PC-3 (cell line): Measurements from ENCODE around the gene QPCTL.

Experiments
- EZH2 ChIP-seq: fragments of 300-600 bp; sonication (generic); IDR thresholded peaks from one replicate; pipeline ENCODE4 v1.6.1; 2017; ENCODE audit warnings: antibody characterized with exemption, mild to moderate bottlenecking, low read length; ENCODE audit not compliant: unreplicated experiment
- TF ChIP-seq, protein P1 (sequence below): fragments of 300-600 bp; sonication (generic); conservative IDR thresholded peaks from 2 replicates; pipeline ENCODE4 v1.5.1; 2017; ENCODE audit warnings: antibody characterized with exemption, low read depth, mild to moderate bottlenecking, low read length

- TF ChIP-seq, protein P1, sequence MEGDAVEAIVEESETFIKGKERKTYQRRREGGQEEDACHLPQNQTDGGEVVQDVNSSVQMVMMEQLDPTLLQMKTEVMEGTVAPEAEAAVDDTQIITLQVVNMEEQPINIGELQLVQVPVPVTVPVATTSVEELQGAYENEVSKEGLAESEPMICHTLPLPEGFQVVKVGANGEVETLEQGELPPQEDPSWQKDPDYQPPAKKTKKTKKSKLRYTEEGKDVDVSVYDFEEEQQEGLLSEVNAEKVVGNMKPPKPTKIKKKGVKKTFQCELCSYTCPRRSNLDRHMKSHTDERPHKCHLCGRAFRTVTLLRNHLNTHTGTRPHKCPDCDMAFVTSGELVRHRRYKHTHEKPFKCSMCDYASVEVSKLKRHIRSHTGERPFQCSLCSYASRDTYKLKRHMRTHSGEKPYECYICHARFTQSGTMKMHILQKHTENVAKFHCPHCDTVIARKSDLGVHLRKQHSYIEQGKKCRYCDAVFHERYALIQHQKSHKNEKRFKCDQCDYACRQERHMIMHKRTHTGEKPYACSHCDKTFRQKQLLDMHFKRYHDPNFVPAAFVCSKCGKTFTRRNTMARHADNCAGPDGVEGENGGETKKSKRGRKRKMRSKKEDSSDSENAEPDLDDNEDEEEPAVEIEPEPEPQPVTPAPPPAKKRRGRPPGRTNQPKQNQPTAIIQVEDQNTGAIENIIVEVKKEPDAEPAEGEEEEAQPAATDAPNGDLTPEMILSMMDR: no peak
- no peak for TF ChIP-seq EZH2
Observed at GRCh38 chr19:45653634-45654033, 38.8 kb upstream of the QPCTL start.
